ENCODE data around the gene FBXW11. TPM values are rescaled to one million over a fixed set of nuclear protein-coding genes. Genes with fewer than 3 reads are reported as not detected.

FBXW11 gene
- total RNA-seq, 1 experiment from 2014 or later, result 54.8 TPM

- BruUV-seq (replicated peaks), result no TSS peak
- no peak overlapping the region for H3K4me2 ChIP-seq
- H4K20me1 ChIP-seq (ENCODE audit: insufficient read depth), result no peaks in the 10 kb centered on the region
- H3K27me3 ChIP-seq (ENCODE audit: insufficient read depth, low read depth), result no peaks in the 10 kb centered on the region
- intact Hi-C loops (cut with micrococcal nuclease; ENCODE audit: unreplicated experiment), result no loop called here
- no peaks in the 10 kb centered on the region for H3K4me1 ChIP-seq (replicated peaks; ENCODE audit: insufficient read depth)
- no peak overlapping the region for H2AFZ ChIP-seq
- ChIA-PET CTCF (no interaction called here), POLR2A (ENCODE audit: unreplicated experiment) (no interaction called here)
- no peak overlapping the region for H3K27ac ChIP-seq
- DNase-seq, result no peak
- no peak overlapping the region for H3K4me3 ChIP-seq
- TF ChIP-seq EZH2 (IDR thresholded peaks at IDR 0.05; ENCODE audit: low read depth) (no peak), CTCF (conservative IDR thresholded peaks at IDR 0.05) (no peak)
- H3K9me2 ChIP-seq (ENCODE audit: insufficient read depth), result no peaks in the 10 kb centered on the region
- H3F3A ChIP-seq (ENCODE audit: insufficient read depth, low read depth), result no peaks in the 10 kb centered on the region
- no peaks in the 10 kb centered on the region for H3K79me2 ChIP-seq (ENCODE audit: low read depth)
- peaks cover 13% of the 10 kb centered on the region; the same call in 1 of the 2 replicates for H3K9me3 ChIP-seq (ENCODE audit: insufficient read depth, low read depth)
- H3K36me3 ChIP-seq (ENCODE audit: low read depth), result no peaks in the 10 kb centered on the region
Measured at GRCh38 chr5:171830686-171831085, 175.8 kb downstream of the FBXW11 start.

GRCh38 chr5:171827162-171827561, 179.3 kb downstream of the FBXW11 start:
- Histone ChIP-seq H3K9me3 (ENCODE audit: insufficient read depth, low read depth) (peaks cover 13% of the 10 kb centered on the region; the same call in 1 of the 2 replicates), H3K9me2 (ENCODE audit: insufficient read depth) (no peaks in the 10 kb centered on the region), H3K4me3 (no peak overlapping the region), H3K27ac (no peak overlapping the region), H3K4me1 (replicated peaks; ENCODE audit: insufficient read depth) (no peaks in the 10 kb centered on the region), H3K36me3 (ENCODE audit: low read depth) (no peaks in the 10 kb centered on the region), H3F3A (ENCODE audit: insufficient read depth, low read depth) (no peaks in the 10 kb centered on the region), H4K20me1 (ENCODE audit: insufficient read depth) (no peaks in the 10 kb centered on the region), H3K27me3 (ENCODE audit: insufficient read depth, low read depth) (no peaks in the 10 kb centered on the region), H3K79me2 (ENCODE audit: low read depth) (no peaks in the 10 kb centered on the region), H3K4me2 (no peak overlapping the region), H2AFZ (no peak overlapping the region)
- intact Hi-C loops (cut with micrococcal nuclease; ENCODE audit: unreplicated experiment), result no loop called here
- TF ChIP-seq EZH2 (IDR thresholded peaks at IDR 0.05; ENCODE audit: low read depth), result no peak
- BruUV-seq (replicated peaks), result no TSS peak
- CTCF ChIA-PET, result no interaction called here
- no peak for DNase-seq
- POLR2A ChIA-PET (ENCODE audit: unreplicated experiment), result no interaction called here

GRCh38 chr5:171826132-171826531, 180.3 kb downstream of the FBXW11 start:
- ChIA-PET POLR2A (ENCODE audit: unreplicated experiment) (no interaction called here), CTCF (no interaction called here)
- BruUV-seq (replicated peaks), result no TSS peak
- H3K4me3 ChIP-seq, result no peak overlapping the region
- H3K9me3 ChIP-seq (ENCODE audit: insufficient read depth, low read depth), result peaks cover 13% of the 10 kb centered on the region; the same call in 1 of the 2 replicates
- H3K27me3 ChIP-seq (ENCODE audit: insufficient read depth, low read depth), result no peaks in the 10 kb centered on the region
- no peak for TF ChIP-seq CTCF (conservative IDR thresholded peaks at IDR 0.05)
- no peak for TF ChIP-seq EZH2 (IDR thresholded peaks at IDR 0.05; ENCODE audit: low read depth)
- H3F3A ChIP-seq (ENCODE audit: insufficient read depth, low read depth), result no peaks in the 10 kb centered on the region
- H3K4me2 ChIP-seq, result no peak overlapping the region
- H3K9me2 ChIP-seq (ENCODE audit: insufficient read depth), result no peaks in the 10 kb centered on the region
- H3K27ac ChIP-seq, result no peak overlapping the region
- H4K20me1 ChIP-seq (ENCODE audit: insufficient read depth), result no peaks in the 10 kb centered on the region
- H3K4me1 ChIP-seq (replicated peaks; ENCODE audit: insufficient read depth), result no peaks in the 10 kb centered on the region
- no peaks in the 10 kb centered on the region for H3K79me2 ChIP-seq (ENCODE audit: low read depth)
- no peaks in the 10 kb centered on the region for H3K36me3 ChIP-seq (ENCODE audit: low read depth)
- H2AFZ ChIP-seq, result no peak overlapping the region
- intact Hi-C loops (cut with micrococcal nuclease; ENCODE audit: unreplicated experiment), result no loop called here
- no peak for DNase-seq

GRCh38 chr5:171825051-171825450, 181.4 kb downstream of the FBXW11 start:
- no TSS peak for BruUV-seq (replicated peaks)
- Histone ChIP-seq H3K79me2 (ENCODE audit: low read depth) (no peaks in the 10 kb centered on the region), H3K27ac (no peak overlapping the region), H3K9me3 (ENCODE audit: insufficient read depth, low read depth) (peaks cover 9% of the 10 kb centered on the region; the same call in 1 of the 2 replicates), H3K4me3 (no peak overlapping the region), H3K4me1 (replicated peaks; ENCODE audit: insufficient read depth) (no peaks in the 10 kb centered on the region), H3K36me3 (ENCODE audit: low read depth) (no peaks in the 10 kb centered on the region), H3K27me3 (ENCODE audit: insufficient read depth, low read depth) (no peaks in the 10 kb centered on the region), H3K4me2 (no peak overlapping the region), H3F3A (ENCODE audit: insufficient read depth, low read depth) (no peaks in the 10 kb centered on the region), H2AFZ (no peak overlapping the region), H4K20me1 (ENCODE audit: insufficient read depth) (no peaks in the 10 kb centered on the region), H3K9me2 (ENCODE audit: insufficient read depth) (no peaks in the 10 kb centered on the region)
- DNase-seq, result no peak
- CTCF ChIA-PET, result no interaction called here
- POLR2A ChIA-PET (ENCODE audit: unreplicated experiment), result no interaction called here
- intact Hi-C loops (cut with micrococcal nuclease; ENCODE audit: unreplicated experiment), result no loop called here
- TF ChIP-seq EZH2 (IDR thresholded peaks at IDR 0.05; ENCODE audit: low read depth) (no peak), CTCF (conservative IDR thresholded peaks at IDR 0.05) (no peak)
